Neuronal stem cell (in vitro differentiated cells): Measurements from ENCODE around the gene LKAAEAR1.

Source experiments
- DNase-seq: peaks from one replicate; pipeline ENCODE4 v3.0.0-alpha.2; 2013; ENCODE audit warnings: low spot score
- H2AFZ ChIP-seq: one replicate; pipeline ENCODE4 v1.6.1; 2013; ENCODE audit warnings: mild to moderate bottlenecking, low read length, inconsistent platforms
- H2AK5ac ChIP-seq: 2 replicates; pipeline ENCODE4 v1.6.1; 2013; ENCODE audit warnings: low read depth, mild to moderate bottlenecking, inconsistent platforms, low read length, moderate library complexity, mixed read lengths
- H2BK120ac ChIP-seq: 2 replicates; pipeline ENCODE4 v1.6.1; 2013; ENCODE audit warnings: low read depth, mild to moderate bottlenecking, inconsistent platforms, low read length, moderate library complexity, mixed read lengths
- H2BK12ac ChIP-seq: one replicate; pipeline ENCODE4 v1.6.1; 2013; ENCODE audit warnings: low read length, inconsistent platforms
- H2BK15ac ChIP-seq: 2 replicates; pipeline ENCODE4 v1.6.1; 2013; ENCODE audit warnings: mild to moderate bottlenecking, low read length, inconsistent platforms, mixed read lengths
- H2BK5ac ChIP-seq: one replicate; pipeline ENCODE4 v1.6.1; 2013; ENCODE audit warnings: inconsistent platforms, mild to moderate bottlenecking, low read length, moderate library complexity
- H3K14ac ChIP-seq: one replicate; pipeline ENCODE4 v1.6.1; 2013; ENCODE audit warnings: low read length, inconsistent platforms
- H3K18ac ChIP-seq: 2 replicates; pipeline ENCODE4 v1.6.1; 2013; ENCODE audit warnings: low read length, inconsistent platforms
- H3K23ac ChIP-seq: 2 replicates; pipeline ENCODE4 v1.6.1; 2013; ENCODE audit warnings: low read depth, mild to moderate bottlenecking, mixed read lengths, low read length, inconsistent platforms; ENCODE audit not compliant: poor library complexity
- H3K27ac ChIP-seq: replicated peaks from 3 replicates; pipeline ENCODE4 v1.5.1; 2013; ENCODE audit warnings: low read length, inconsistent platforms
- H3K27me3 ChIP-seq, 3 experiments: 2 replicates each; pipeline ENCODE4 v1.6.1; 2013; ENCODE audit warnings: low read length in 3 of 3, mild to moderate bottlenecking in 2 of 3, inconsistent platforms in 1 of 3, low read depth in 1 of 3, mixed read lengths in 1 of 3, moderate library complexity in 1 of 3; ENCODE audit not compliant: control insufficient read depth in 3 of 3, insufficient read depth in 3 of 3
- H3K36me3 ChIP-seq, 2 donors: replicated peaks in 1 of 2; 2 replicates each; pipeline ENCODE4 v1.6.1; 2013; ENCODE audit warnings: low read length in 2 of 2; ENCODE audit not compliant: control insufficient read depth in 2 of 2, insufficient read depth in 2 of 2
- H3K4ac ChIP-seq: 2 replicates; pipeline ENCODE4 v1.6.1; 2013; ENCODE audit warnings: inconsistent platforms, mild to moderate bottlenecking, low read length, moderate library complexity
- H3K4me1 ChIP-seq, 2 donors: 1 replicate in 1 of 2; 2 replicates in 1 of 2; pipeline ENCODE4 v1.6.1; 2013; ENCODE audit warnings: low read length in 2 of 2, low read depth in 1 of 2; ENCODE audit not compliant: control insufficient read depth in 2 of 2, insufficient read depth in 1 of 2
- H3K4me2 ChIP-seq: one replicate; pipeline ENCODE4 v1.6.1; 2013; ENCODE audit warnings: mild to moderate bottlenecking, low read length, inconsistent platforms; ENCODE audit not compliant: insufficient read depth, poor library complexity, severe bottlenecking
- H3K4me3 ChIP-seq, 2 donors: 2 replicates each; pipeline ENCODE4 v1.5.1; 2013; ENCODE audit warnings: low read length in 2 of 2, mild to moderate bottlenecking in 2 of 2, inconsistent platforms in 1 of 2, moderate library complexity in 1 of 2
- H3K79me1 ChIP-seq: one replicate; pipeline ENCODE4 v1.6.1; 2013; ENCODE audit warnings: low read depth, mild to moderate bottlenecking, inconsistent platforms, low read length, moderate library complexity
- H3K9ac ChIP-seq: one replicate; pipeline ENCODE4 v1.6.1; 2013; ENCODE audit warnings: mild to moderate bottlenecking, low read depth, low read length, inconsistent platforms; ENCODE audit not compliant: poor library complexity
- H3K9me3 ChIP-seq, 2 donors: replicated peaks in 1 of 2; 2 replicates each; pipeline versions ENCODE3 to v1.6.1; 2013; ENCODE audit warnings: low read length in 2 of 2, mild to moderate bottlenecking in 2 of 2, inconsistent platforms in 1 of 2, low read depth in 1 of 2, mixed read lengths in 1 of 2, moderate library complexity in 1 of 2; ENCODE audit not compliant: control insufficient read depth in 2 of 2, insufficient read depth in 1 of 2
- H4K8ac ChIP-seq: one replicate; pipeline ENCODE4 v1.6.1; 2013; ENCODE audit warnings: low read depth, mild to moderate bottlenecking, inconsistent platforms, low read length, moderate library complexity
- H4K91ac ChIP-seq: one replicate; pipeline ENCODE4 v1.6.1; 2013; ENCODE audit warnings: low read length, low read depth, mild to moderate bottlenecking, inconsistent platforms; ENCODE audit not compliant: poor library complexity
- WGBS, 2 donors: extraction: QIAGEN DNeasy Blood & Tissue Kit; methylation state at CpG; one replicate each; pipeline ENCODE4 v1.1.7; 2013; ENCODE audit warnings: missing lambda C conversion rate in 2 of 2, mixed read lengths in 1 of 2; ENCODE audit not compliant: insufficient read length in 2 of 2, insufficient replicate concordance in 1 of 2; ENCODE audit errors: extremely low coverage in 2 of 2; 5-methylcytosine and 5-hydroxymethylcytosine counted together

The LKAAEAR1 gene

GRCh38 chr20:64116016-64116415, 31.8 kb upstream of the LKAAEAR1 start:
- Histone ChIP-seq H3K4me1 (peaks cover 4% of the 10 kb centered on the region in 2 donors), H2BK5ac (peak overlapping the region; percentile 53), H4K91ac (no peak overlapping the region), H2AFZ (no peak overlapping the region), H3K36me3 (no peaks in the 10 kb centered on the region), H3K9me3 (no peaks in the 10 kb centered on the region), H3K4ac (no peak overlapping the region), H3K23ac (peak overlapping the region; percentile 43), H2BK15ac (no peak overlapping the region), H3K79me1 (peaks cover 3% of the 10 kb centered on the region), H3K27me3 (peaks cover 0 to 42% (median 0%) of the 10 kb centered on the region in 3 experiments), H3K18ac (no peak overlapping the region), H3K4me2 (no peak overlapping the region), H2AK5ac (no peak overlapping the region), H3K14ac (no peak overlapping the region), H4K8ac (no peak overlapping the region), H3K27ac (no peak overlapping the region), H3K9ac (no peak overlapping the region), H2BK12ac (no peak overlapping the region), H3K4me3 (no peak overlapping the region), H2BK120ac (no peak overlapping the region)
- no CpG with 5 or more reads among the region's 21 CpGs for WGBS, 2 donors
- DNase-seq: no peak

GRCh38 chr20:64115171-64115911, 31.1 kb upstream of the LKAAEAR1 start:
- Histone ChIP-seq H2AK5ac (peak overlapping the region; percentile 83), H2AFZ (no peak overlapping the region), H3K27me3 (peaks cover 0 to 47% (median 0%) of the 10 kb centered on the region in 3 experiments), H4K91ac (no peak overlapping the region), H3K4me1 (peaks cover 4% of the 10 kb centered on the region in 2 donors), H4K8ac (no peak overlapping the region), H3K4ac (no peak overlapping the region), H3K79me1 (peaks cover 3% of the 10 kb centered on the region), H3K9me3 (no peaks in the 10 kb centered on the region), H2BK15ac (peak overlapping the region; percentile 81), H2BK5ac (peak overlapping the region; percentile 53), H3K36me3 (no peaks in the 10 kb centered on the region), H2BK120ac (peak overlapping the region; percentile 67), H3K27ac (no peak overlapping the region), H2BK12ac (no peak overlapping the region), H3K9ac (no peak overlapping the region), H3K23ac (peak overlapping the region; percentile 43), H3K18ac (peak overlapping the region; percentile 64), H3K14ac (peak overlapping the region; percentile 82), H3K4me2 (no peak overlapping the region), H3K4me3 (peak overlapping the region in 1 of 2 donors; percentile 70)
- WGBS, 2 donors: no CpG with 5 or more reads among the region's 14 CpGs
- DNase-seq: no peak

- Histone ChIP-seq H2AK5ac (no peak overlapping the region), H2BK5ac (peak overlapping the region; percentile 53), H3K4me2 (no peak overlapping the region), H3K27me3 (peaks cover 0 to 56% (median 0%) of the 10 kb centered on the region in 3 experiments), H2BK15ac (no peak overlapping the region), H3K9me3 (no peaks in the 10 kb centered on the region), H3K79me1 (peaks cover 3% of the 10 kb centered on the region), H2BK120ac (no peak overlapping the region), H3K23ac (peak overlapping the region; percentile 80), H2AFZ (no peak overlapping the region), H3K4me3 (peak overlapping the region in 1 of 2 donors; percentile 36), H3K14ac (no peak overlapping the region), H4K8ac (no peak overlapping the region), H3K4me1 (peaks cover 0 to 2% of the 10 kb centered on the region in 2 donors), H3K4ac (peak overlapping the region; percentile 69), H3K18ac (peak overlapping the region; percentile 19), H3K9ac (no peak overlapping the region), H3K36me3 (no peaks in the 10 kb centered on the region), H2BK12ac (no peak overlapping the region), H4K91ac (no peak overlapping the region), H3K27ac (no peak overlapping the region)
- no peak for DNase-seq
- no CpG with 5 or more reads among the region's 14 CpGs for WGBS, 2 donors
These were observed 30.3 kb upstream of the LKAAEAR1 start for GRCh38 chr20:64114356-64114971.

- no peak for DNase-seq
- no peak overlapping the region for H3K4me3 ChIP-seq
- H3K14ac ChIP-seq: peak overlapping the region; percentile 89
- no peak overlapping the region for H3K4ac ChIP-seq
- no peak overlapping the region for H3K27ac ChIP-seq
- H3K4me2 ChIP-seq: no peak overlapping the region
- no peak overlapping the region for H2BK120ac ChIP-seq
- peak overlapping the region; percentile 53 for H2BK5ac ChIP-seq
- H3K23ac ChIP-seq: peak overlapping the region; percentile 80
- no peaks in the 10 kb centered on the region for H3K36me3 ChIP-seq
- peak overlapping the region; percentile 28 for H3K18ac ChIP-seq
- H2AFZ ChIP-seq: no peak overlapping the region
- H3K79me1 ChIP-seq: peaks cover 3% of the 10 kb centered on the region
- H4K91ac ChIP-seq: no peak overlapping the region
- peak overlapping the region; percentile 61 for H2AK5ac ChIP-seq
- no peaks in the 10 kb centered on the region for H3K9me3 ChIP-seq
- H4K8ac ChIP-seq: no peak overlapping the region
- H2BK12ac ChIP-seq: no peak overlapping the region
- H3K4me1 ChIP-seq: peaks cover 0 to 2% of the 10 kb centered on the region in 2 donors
- WGBS, 2 donors: no CpG with 5 or more reads among the region's 13 CpGs
- H3K9ac ChIP-seq: no peak overlapping the region
- H2BK15ac ChIP-seq: no peak overlapping the region
- peaks cover 0 to 60% (median 0%) of the 10 kb centered on the region in 3 experiments for H3K27me3 ChIP-seq
These were observed 29.7 kb upstream of the LKAAEAR1 start for GRCh38 chr20:64113796-64114355.
